Stomach (tissue), 9 donors: ENCODE data around the gene PCDHGA3. TPM values are rescaled to one million over a fixed set of nuclear protein-coding genes. Genes with fewer than 3 reads are reported as not detected.

Experiments used
- DNase-seq, 2 donors: peaks; one replicate each; pipeline versions ENCODE4 v3.0.0 to v3.0.0-alpha.2; 2013 to 2019
- H3K27ac ChIP-seq, 5 donors: fragments of 200-600 bp in 4 of 5; sonication (generic) in 4 of 5; one replicate each; pipeline ENCODE4 v1.5.1; 2013 to 2019; ENCODE audit warnings: mild to moderate bottlenecking in 1 of 5, moderate library complexity in 1 of 5
- H3K27me3 ChIP-seq, 3 donors: fragments of 200-600 bp; sonication (generic); one replicate each; pipeline ENCODE4 v1.5.1; 2017 to 2019; ENCODE audit warnings: mixed run types in 1 of 3
- H3K36me3 ChIP-seq, 4 donors: fragments of 200-600 bp; sonication (generic); 1 replicate in 3 of 4; 2 replicates in 1 of 4; pipeline ENCODE4 v1.5.1; 2016 to 2019
- H3K4me1 ChIP-seq, 4 donors: fragments of 200-600 bp; sonication (generic); one replicate each; pipeline ENCODE4 v1.5.1; 2016 to 2019
- H3K4me3 ChIP-seq, 4 donors: fragments of 200-600 bp; sonication (generic) in 3 of 4; one replicate each; pipeline ENCODE4 v1.5.1; 2016 to 2019; ENCODE audit warnings: mild to moderate bottlenecking in 1 of 4
- H3K9me3 ChIP-seq, 4 donors: fragments of 200-600 bp; sonication (generic); one replicate each; pipeline ENCODE4 v1.5.1; 2016 to 2019
- EP300 ChIP-seq: sonication (generic); formaldehyde crosslinking; IDR thresholded peaks from one replicate; pipeline ENCODE4 v1.6.1; 2017; ENCODE audit warnings: antibody characterized with exemption
- POLR2A ChIP-seq, 4 donors: fragments of 450-650 bp; IDR thresholded peaks; one replicate each; pipeline ENCODE4 v1.6.1; 2016; ENCODE audit warnings: antibody characterized with exemption in 4 of 4, control low read depth in 2 of 4, mild to moderate bottlenecking in 1 of 4, moderate library complexity in 1 of 4
- POLR2AphosphoS5 ChIP-seq, 3 donors: sonication (generic); formaldehyde crosslinking; IDR thresholded peaks; one replicate each; pipeline ENCODE4 v1.6.1; 2016; ENCODE audit warnings: antibody characterized with exemption in 3 of 3
- WGBS, 5 donors: extraction: QIAGEN DNeasy Blood & Tissue Kit in 3 of 5; methylation state at CpG; one replicate each; pipeline versions ENCODE4 v1.1.5 to v1.1.7; 2013 to 2018; 5-methylcytosine and 5-hydroxymethylcytosine counted together
- intact Hi-C: fragments of 100-400 bp; cut with DNase I; formaldehyde crosslinking; loops from one replicate; pipeline ENCODE4 v1.15.1; 2023; ENCODE audit warnings: low total_unique reads
- polyA plus RNA-seq, 3 donors: library from polyadenylated mRNA; stranded (reverse); fragments of 200-250 nt; gene quantifications; one replicate each; pipeline ENCODE4 v1.2.3, GENCODE V29; 2013
- total RNA-seq, 5 donors: library from RNA; depleted of rRNA; stranded (reverse); fragments of >200 nt; gene quantifications; one replicate each; pipeline versions ENCODE4 v1.1.0 to v1.2.3, GENCODE V29; 2014 to 2016
- TF ChIP-seq, protein P1 (sequence below), 7 experiments: fragments of 450-650 bp in 4 of 7; fragments of 200-600 bp in 3 of 7; sonication (generic) in 3 of 7; IDR thresholded peaks; one replicate each; pipeline ENCODE4 v1.5.1; 2016 to 2019; ENCODE audit warnings: antibody characterized with exemption in 7 of 7, control low read depth in 2 of 7, mild to moderate bottlenecking in 1 of 7
- donor health status: healthy with polysubstance abuse.
- donor health status: Bipolar disorder and iron deficiency.
- donor health status: healthy.

The PCDHGA3 gene
- total and polyA plus RNA-seq, 8 donors: 0.08 to 6.7 (median 1.1) TPM; not detected in 3

DNA sequence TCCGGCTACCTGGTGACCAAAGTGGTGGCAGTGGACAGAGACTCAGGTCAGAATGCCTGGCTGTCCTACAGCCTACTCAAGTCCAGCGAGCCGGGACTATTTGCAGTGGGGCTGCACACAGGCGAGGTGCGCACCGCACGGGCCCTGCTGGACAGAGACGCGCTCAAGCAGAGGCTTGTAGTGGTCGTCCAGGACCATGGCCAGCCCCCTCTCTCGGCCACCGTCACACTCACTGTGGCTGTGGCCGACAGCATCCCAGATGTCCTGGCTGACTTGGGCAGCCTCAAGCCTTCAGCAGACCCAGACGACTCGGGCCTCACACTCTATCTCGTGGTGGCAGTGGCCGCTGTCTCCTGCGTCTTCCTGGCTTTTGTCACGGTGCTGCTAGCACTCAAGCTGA is 13.3 kb downstream of the PCDHGA3 start:
- WGBS, 5 donors: 40 to 59% (median 50%) methylated on average over 17 to 19 of the region's 19 CpGs
- H3K36me3 ChIP-seq: peaks cover 0 to 11% (median 0%) of the 10 kb centered on the region in 4 donors
- H3K4me3 ChIP-seq: no peak overlapping the region
- H3K27me3 ChIP-seq: peaks cover 5 to 62% (median 12%) of the 10 kb centered on the region in 3 donors
- intact Hi-C loops: no loop called here
- no peak overlapping the region for H3K27ac ChIP-seq
- no peak for DNase-seq
- H3K9me3 ChIP-seq: peaks cover 41 to 97% (median 88%) of the 10 kb centered on the region in 4 donors
- no peaks in the 10 kb centered on the region for H3K4me1 ChIP-seq
- TF ChIP-seq POLR2AphosphoS5 (IDR thresholded peaks at IDR 0.05) (no peak), EP300 (no peak), POLR2A (IDR thresholded peaks at IDR 0.05) (no peak)
- TF ChIP-seq, protein P1, sequence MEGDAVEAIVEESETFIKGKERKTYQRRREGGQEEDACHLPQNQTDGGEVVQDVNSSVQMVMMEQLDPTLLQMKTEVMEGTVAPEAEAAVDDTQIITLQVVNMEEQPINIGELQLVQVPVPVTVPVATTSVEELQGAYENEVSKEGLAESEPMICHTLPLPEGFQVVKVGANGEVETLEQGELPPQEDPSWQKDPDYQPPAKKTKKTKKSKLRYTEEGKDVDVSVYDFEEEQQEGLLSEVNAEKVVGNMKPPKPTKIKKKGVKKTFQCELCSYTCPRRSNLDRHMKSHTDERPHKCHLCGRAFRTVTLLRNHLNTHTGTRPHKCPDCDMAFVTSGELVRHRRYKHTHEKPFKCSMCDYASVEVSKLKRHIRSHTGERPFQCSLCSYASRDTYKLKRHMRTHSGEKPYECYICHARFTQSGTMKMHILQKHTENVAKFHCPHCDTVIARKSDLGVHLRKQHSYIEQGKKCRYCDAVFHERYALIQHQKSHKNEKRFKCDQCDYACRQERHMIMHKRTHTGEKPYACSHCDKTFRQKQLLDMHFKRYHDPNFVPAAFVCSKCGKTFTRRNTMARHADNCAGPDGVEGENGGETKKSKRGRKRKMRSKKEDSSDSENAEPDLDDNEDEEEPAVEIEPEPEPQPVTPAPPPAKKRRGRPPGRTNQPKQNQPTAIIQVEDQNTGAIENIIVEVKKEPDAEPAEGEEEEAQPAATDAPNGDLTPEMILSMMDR (IDR thresholded peaks at IDR 0.05): no peak

DNA sequence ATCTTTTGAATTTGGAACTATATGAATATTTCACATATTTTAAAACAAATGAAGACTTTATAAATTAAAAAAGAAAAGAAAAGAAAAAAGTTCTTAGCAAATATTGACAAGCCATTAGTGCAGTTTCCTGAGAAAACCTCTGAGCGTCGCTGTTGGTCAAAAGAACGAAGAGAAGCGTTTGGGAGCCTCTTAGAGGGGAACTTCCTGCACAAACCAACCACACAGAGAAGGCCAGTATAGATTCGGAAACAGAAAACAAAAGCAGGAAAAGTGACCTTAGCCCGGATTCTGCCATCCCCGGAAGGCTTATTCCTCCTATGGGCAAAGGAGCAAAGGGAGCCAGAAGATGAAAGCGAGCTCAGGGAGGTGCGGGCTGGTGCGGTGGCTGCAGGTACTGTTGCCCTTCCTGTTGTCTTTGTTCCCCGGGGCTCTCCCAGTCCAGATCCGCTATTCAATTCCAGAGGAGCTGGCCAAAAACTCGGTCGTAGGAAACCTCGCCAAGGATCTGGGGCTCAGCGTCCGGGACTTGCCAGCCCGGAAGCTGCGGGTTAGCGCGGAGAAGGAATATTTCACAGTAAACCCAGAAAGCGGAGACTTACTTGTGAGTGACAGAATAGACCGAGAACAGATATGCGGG is 16.3 kb downstream of the PCDHGA3 start, which contains the start of gene PCDHGB2:
Gene PCDHGB2, plus strand, starts transcription at position 205 of the 637 bp plus-strand sequence. Its CDS starts 142 bp downstream, at position 347.
- DNase-seq: peak in 1 of 2 donors; percentile 29
- H3K27ac ChIP-seq: no peak within 1 kb of the TSS
- H3K4me1 ChIP-seq: no peaks in the 10 kb centered on the region
- H3K9me3 ChIP-seq: peaks cover 62 to 97% (median 97%) of the 10 kb centered on the region in 4 donors
- peaks cover 5 to 75% (median 27%) of the 10 kb centered on the region in 3 donors for H3K27me3 ChIP-seq
- TF ChIP-seq POLR2A (IDR thresholded peaks at IDR 0.05) (no peak), POLR2AphosphoS5 (IDR thresholded peaks at IDR 0.05) (no peak), EP300 (no peak)
- TF ChIP-seq, protein P1 (IDR thresholded peaks at IDR 0.05): no peak
- H3K36me3 ChIP-seq: peaks cover 0 to 11% (median 0%) of the 10 kb centered on the region in 4 donors
- peak within 1 kb of the TSS; percentile 11 to 31 (median 22) for H3K4me3 ChIP-seq
- intact Hi-C loops: no loop called here
- WGBS, 5 donors: 16 to 21% (median 20%) methylated on average over 23 to 24 of the region's 24 CpGs

DNA sequence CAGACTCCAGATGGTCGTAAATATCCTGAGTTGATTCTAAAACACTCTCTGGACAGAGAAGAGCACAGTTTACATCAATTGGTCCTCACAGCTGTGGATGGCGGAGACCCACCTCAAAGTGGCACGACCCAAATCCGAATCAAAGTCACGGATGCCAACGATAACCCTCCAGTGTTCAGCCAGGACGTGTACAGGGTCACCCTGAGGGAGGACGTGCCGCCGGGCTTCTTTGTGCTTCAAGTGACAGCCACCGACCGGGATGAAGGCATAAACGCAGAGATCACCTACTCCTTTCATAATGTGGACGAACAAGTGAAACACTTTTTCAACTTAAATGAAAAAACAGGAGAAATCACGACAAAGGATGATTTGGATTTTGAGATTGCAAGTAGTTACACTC is 17.1 kb downstream of the PCDHGA3 start:
- peaks cover 0 to 11% (median 0%) of the 10 kb centered on the region in 4 donors for H3K36me3 ChIP-seq
- DNase-seq: no peak
- peaks cover 5 to 77% (median 34%) of the 10 kb centered on the region in 3 donors for H3K27me3 ChIP-seq
- no peak overlapping the region for H3K27ac ChIP-seq
- no peak for TF ChIP-seq EP300
- TF ChIP-seq POLR2A (IDR thresholded peaks at IDR 0.05): no peak
- TF ChIP-seq, protein P1 (IDR thresholded peaks at IDR 0.05): no peak
- TF ChIP-seq POLR2AphosphoS5 (IDR thresholded peaks at IDR 0.05): no peak
- intact Hi-C loops: no loop called here
- H3K4me3 ChIP-seq: peak overlapping the region in 1 of 4 donors; percentile 11
- 33 to 56% (median 39%) methylated on average over 15 of the region's 15 CpGs for WGBS, 5 donors
- H3K4me1 ChIP-seq: no peaks in the 10 kb centered on the region
- H3K9me3 ChIP-seq: peaks cover 62 to 97% (median 97%) of the 10 kb centered on the region in 4 donors

DNA sequence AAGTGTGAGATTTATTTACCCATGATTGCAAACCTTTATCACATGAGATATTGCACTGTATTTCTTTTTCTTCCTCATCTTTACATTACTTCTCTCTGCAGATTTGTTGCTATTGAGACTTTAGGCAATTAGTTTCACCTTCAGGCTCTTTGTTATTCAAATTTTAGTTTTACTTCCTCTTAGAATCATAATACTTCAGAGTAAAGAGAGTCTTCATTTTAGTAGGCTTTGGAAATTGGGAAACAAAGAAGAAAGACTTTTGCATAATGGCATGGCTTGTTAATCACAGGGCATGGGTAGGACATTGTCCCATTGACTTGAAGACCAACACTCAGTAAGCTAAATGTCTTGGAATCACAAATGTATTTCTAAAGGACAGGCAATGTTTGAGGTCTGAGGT is 19.1 kb downstream of the PCDHGA3 start:
- peaks cover 5 to 83% (median 40%) of the 10 kb centered on the region in 3 donors for H3K27me3 ChIP-seq

More for the DNA sequence above, 19.1 kb downstream of the PCDHGA3 start:
- TF ChIP-seq EP300 (no peak), POLR2A (IDR thresholded peaks at IDR 0.05) (no peak), POLR2AphosphoS5 (IDR thresholded peaks at IDR 0.05) (no peak)
- TF ChIP-seq, protein P1 (IDR thresholded peaks at IDR 0.05): no peak
- Histone ChIP-seq H3K4me3 (no peak overlapping the region), H3K4me1 (no peaks in the 10 kb centered on the region), H3K9me3 (peaks cover 60 to 97% (median 97%) of the 10 kb centered on the region in 4 donors), H3K36me3 (peaks cover 0 to 5% (median 0%) of the 10 kb centered on the region in 4 donors), H3K27ac (no peak overlapping the region)
- DNase-seq: no peak
- intact Hi-C loops: no loop called here
